ENCODE measurements around the gene CKAP2L.

GRCh38 chr2:112803691-112804521, 39.5 kb upstream of the CKAP2L start:
- no peak for TF ChIP-seq EZH2 (IDR thresholded peaks at IDR 0.05; ENCODE audit: low read depth, unreplicated experiment)
- TF ChIP-seq, protein P1, sequence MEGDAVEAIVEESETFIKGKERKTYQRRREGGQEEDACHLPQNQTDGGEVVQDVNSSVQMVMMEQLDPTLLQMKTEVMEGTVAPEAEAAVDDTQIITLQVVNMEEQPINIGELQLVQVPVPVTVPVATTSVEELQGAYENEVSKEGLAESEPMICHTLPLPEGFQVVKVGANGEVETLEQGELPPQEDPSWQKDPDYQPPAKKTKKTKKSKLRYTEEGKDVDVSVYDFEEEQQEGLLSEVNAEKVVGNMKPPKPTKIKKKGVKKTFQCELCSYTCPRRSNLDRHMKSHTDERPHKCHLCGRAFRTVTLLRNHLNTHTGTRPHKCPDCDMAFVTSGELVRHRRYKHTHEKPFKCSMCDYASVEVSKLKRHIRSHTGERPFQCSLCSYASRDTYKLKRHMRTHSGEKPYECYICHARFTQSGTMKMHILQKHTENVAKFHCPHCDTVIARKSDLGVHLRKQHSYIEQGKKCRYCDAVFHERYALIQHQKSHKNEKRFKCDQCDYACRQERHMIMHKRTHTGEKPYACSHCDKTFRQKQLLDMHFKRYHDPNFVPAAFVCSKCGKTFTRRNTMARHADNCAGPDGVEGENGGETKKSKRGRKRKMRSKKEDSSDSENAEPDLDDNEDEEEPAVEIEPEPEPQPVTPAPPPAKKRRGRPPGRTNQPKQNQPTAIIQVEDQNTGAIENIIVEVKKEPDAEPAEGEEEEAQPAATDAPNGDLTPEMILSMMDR (conservative IDR thresholded peaks at IDR 0.05; ENCODE audit: low read depth in 2 of 2), result no peak
- no peak for TF ChIP-seq EZH2phosphoT487 (IDR thresholded peaks at IDR 0.05; ENCODE audit: unreplicated experiment)
- no peak for TF ChIP-seq ETS1 (IDR thresholded peaks at IDR 0.05)
- TF ChIP-seq JUNB (IDR thresholded peaks at IDR 0.05; ENCODE audit: unreplicated experiment), result no peak
- no peak for TF ChIP-seq POLR2AphosphoS5 (IDR thresholded peaks at IDR 0.05; ENCODE audit: low read depth)
- no peak for TF ChIP-seq NANOG (IDR thresholded peaks at IDR 0.05; ENCODE audit: borderline replicate concordance)
- TF ChIP-seq CREB1 (CRISPR knock-in tag; IDR thresholded peaks at IDR 0.05; ENCODE audit: low read depth), result no peak
- TF ChIP-seq, protein P2, sequence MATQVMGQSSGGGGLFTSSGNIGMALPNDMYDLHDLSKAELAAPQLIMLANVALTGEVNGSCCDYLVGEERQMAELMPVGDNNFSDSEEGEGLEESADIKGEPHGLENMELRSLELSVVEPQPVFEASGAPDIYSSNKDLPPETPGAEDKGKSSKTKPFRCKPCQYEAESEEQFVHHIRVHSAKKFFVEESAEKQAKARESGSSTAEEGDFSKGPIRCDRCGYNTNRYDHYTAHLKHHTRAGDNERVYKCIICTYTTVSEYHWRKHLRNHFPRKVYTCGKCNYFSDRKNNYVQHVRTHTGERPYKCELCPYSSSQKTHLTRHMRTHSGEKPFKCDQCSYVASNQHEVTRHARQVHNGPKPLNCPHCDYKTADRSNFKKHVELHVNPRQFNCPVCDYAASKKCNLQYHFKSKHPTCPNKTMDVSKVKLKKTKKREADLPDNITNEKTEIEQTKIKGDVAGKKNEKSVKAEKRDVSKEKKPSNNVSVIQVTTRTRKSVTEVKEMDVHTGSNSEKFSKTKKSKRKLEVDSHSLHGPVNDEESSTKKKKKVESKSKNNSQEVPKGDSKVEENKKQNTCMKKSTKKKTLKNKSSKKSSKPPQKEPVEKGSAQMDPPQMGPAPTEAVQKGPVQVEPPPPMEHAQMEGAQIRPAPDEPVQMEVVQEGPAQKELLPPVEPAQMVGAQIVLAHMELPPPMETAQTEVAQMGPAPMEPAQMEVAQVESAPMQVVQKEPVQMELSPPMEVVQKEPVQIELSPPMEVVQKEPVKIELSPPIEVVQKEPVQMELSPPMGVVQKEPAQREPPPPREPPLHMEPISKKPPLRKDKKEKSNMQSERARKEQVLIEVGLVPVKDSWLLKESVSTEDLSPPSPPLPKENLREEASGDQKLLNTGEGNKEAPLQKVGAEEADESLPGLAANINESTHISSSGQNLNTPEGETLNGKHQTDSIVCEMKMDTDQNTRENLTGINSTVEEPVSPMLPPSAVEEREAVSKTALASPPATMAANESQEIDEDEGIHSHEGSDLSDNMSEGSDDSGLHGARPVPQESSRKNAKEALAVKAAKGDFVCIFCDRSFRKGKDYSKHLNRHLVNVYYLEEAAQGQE (IDR thresholded peaks at IDR 0.05; ENCODE audit: unreplicated experiment), result no peak
- no peak for TF ChIP-seq ZNF331 (CRISPR knock-in tag; IDR thresholded peaks at IDR 0.05; ENCODE audit: low read depth)
- TF ChIP-seq, protein P3, sequence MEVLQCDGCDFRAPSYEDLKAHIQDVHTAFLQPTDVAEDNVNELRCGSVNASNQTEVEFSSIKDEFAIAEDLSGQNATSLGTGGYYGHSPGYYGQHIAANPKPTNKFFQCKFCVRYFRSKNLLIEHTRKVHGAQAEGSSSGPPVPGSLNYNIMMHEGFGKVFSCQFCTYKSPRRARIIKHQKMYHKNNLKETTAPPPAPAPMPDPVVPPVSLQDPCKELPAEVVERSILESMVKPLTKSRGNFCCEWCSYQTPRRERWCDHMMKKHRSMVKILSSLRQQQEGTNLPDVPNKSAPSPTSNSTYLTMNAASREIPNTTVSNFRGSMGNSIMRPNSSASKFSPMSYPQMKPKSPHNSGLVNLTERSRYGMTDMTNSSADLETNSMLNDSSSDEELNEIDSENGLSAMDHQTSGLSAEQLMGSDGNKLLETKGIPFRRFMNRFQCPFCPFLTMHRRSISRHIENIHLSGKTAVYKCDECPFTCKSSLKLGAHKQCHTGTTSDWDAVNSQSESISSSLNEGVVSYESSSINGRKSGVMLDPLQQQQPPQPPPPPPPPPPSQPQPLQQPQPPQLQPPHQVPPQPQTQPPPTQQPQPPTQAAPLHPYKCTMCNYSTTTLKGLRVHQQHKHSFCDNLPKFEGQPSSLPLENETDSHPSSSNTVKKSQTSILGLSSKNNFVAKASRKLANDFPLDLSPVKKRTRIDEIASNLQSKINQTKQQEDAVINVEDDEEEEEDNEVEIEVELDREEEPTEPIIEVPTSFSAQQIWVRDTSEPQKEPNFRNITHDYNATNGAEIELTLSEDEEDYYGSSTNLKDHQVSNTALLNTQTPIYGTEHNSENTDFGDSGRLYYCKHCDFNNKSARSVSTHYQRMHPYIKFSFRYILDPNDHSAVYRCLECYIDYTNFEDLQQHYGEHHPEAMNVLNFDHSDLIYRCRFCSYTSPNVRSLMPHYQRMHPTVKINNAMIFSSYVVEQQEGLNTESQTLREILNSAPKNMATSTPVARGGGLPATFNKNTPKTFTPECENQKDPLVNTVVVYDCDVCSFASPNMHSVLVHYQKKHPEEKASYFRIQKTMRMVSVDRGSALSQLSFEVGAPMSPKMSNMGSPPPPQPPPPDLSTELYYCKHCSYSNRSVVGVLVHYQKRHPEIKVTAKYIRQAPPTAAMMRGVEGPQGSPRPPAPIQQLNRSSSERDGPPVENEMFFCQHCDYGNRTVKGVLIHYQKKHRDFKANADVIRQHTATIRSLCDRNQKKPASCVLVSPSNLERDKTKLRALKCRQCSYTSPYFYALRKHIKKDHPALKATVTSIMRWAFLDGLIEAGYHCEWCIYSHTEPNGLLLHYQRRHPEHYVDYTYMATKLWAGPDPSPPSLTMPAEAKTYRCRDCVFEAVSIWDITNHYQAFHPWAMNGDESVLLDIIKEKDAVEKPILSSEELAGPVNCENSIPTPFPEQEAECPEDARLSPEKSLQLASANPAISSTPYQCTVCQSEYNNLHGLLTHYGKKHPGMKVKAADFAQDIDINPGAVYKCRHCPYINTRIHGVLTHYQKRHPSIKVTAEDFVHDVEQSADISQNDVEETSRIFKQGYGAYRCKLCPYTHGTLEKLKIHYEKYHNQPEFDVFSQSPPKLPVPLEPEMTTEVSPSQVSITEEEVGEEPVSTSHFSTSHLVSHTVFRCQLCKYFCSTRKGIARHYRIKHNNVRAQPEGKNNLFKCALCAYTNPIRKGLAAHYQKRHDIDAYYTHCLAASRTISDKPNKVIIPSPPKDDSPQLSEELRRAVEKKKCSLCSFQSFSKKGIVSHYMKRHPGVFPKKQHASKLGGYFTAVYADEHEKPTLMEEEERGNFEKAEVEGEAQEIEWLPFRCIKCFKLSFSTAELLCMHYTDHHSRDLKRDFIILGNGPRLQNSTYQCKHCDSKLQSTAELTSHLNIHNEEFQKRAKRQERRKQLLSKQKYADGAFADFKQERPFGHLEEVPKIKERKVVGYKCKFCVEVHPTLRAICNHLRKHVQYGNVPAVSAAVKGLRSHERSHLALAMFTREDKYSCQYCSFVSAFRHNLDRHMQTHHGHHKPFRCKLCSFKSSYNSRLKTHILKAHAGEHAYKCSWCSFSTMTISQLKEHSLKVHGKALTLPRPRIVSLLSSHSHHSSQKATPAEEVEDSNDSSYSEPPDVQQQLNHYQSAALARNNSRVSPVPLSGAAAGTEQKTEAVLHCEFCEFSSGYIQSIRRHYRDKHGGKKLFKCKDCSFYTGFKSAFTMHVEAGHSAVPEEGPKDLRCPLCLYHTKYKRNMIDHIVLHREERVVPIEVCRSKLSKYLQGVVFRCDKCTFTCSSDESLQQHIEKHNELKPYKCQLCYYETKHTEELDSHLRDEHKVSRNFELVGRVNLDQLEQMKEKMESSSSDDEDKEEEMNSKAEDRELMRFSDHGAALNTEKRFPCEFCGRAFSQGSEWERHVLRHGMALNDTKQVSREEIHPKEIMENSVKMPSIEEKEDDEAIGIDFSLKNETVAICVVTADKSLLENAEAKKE (CRISPR knock-in tag; IDR thresholded peaks at IDR 0.05), result no peak
- TF ChIP-seq STAT1 (IDR thresholded peaks at IDR 0.05; ENCODE audit: unreplicated experiment), result no peak

Data from GM23338 (cell line).